ENCODE measurements around the gene TROAP. TPM values are rescaled to one million over a fixed set of nuclear protein-coding genes. Genes with fewer than 3 reads are reported as not detected.

TROAP gene
- total and polyA plus RNA-seq, 9 of the 15 experiments (the other 6 are each of a cell fraction or from before 2014, with no cell fraction given) = 46.4 to 171 (median 59.8) TPM

- no peak for TF ChIP-seq ZBTB11 (CRISPR knock-in tag; IDR thresholded peaks at IDR 0.05)
- no peak for TF ChIP-seq PKNOX1 (IDR thresholded peaks at IDR 0.05)
- no peak for TF ChIP-seq ZC3H4 (CRISPR knock-in tag; IDR thresholded peaks at IDR 0.05; ENCODE audit: borderline replicate concordance)
- TF ChIP-seq HMG20A (CRISPR knock-in tag; conservative IDR thresholded peaks at IDR 0.05) = no peak
- no peak for TF ChIP-seq ZNF75A (CRISPR knock-in tag; IDR thresholded peaks at IDR 0.05)
- TF ChIP-seq ZEB2 (IDR thresholded peaks at IDR 0.05) = peak; percentile 94; the same call in 1 of the 2 replicates
- TF ChIP-seq SOX6 (IDR thresholded peaks at IDR 0.05) = no peak
- TF ChIP-seq MBD1 (CRISPR knock-in tag; IDR thresholded peaks at IDR 0.05) = no peak
- TF ChIP-seq FOXP4 (CRISPR knock-in tag; IDR thresholded peaks at IDR 0.05; ENCODE audit: borderline replicate concordance) = no peak
- no peak for TF ChIP-seq ZNF23 (CRISPR knock-in tag; IDR thresholded peaks at IDR 0.05)
- TF ChIP-seq RCOR1 (IDR thresholded peaks at IDR 0.05; ENCODE audit: borderline replicate concordance in 1 of 2, low read depth in 2 of 2, low read length in 2 of 2) = peak in 1 of 2 experiments; percentile 63; a peak in 1 of 4 replicates
- TF ChIP-seq PHB2 (IDR thresholded peaks at IDR 0.05; ENCODE audit: low read depth) = no peak
- no peak for TF ChIP-seq NR4A1 (CRISPR knock-in tag; IDR thresholded peaks at IDR 0.05)
- TF ChIP-seq NR4A1 (tag; IDR thresholded peaks at IDR 0.05) = no peak
- TF ChIP-seq ZNF140 (CRISPR knock-in tag; IDR thresholded peaks at IDR 0.05) = no peak
- TF ChIP-seq HEY1 (CRISPR knock-in tag; IDR thresholded peaks at IDR 0.05; ENCODE audit: borderline replicate concordance) = no peak
- no peak for TF ChIP-seq ZNF274 (IDR thresholded peaks at IDR 0.05; ENCODE audit: borderline replicate concordance, low read depth, low read length)
- no peak for TF ChIP-seq CHD4 (IDR thresholded peaks at IDR 0.05; ENCODE audit: insufficient read depth, insufficient replicate concordance, low read depth, low read length, poor library complexity, severe bottlenecking)
- TF ChIP-seq RUNX1 (IDR thresholded peaks at IDR 0.05; ENCODE audit: low read depth) = no peak
These were observed 26.0 kb upstream of the TROAP start (continued) for GRCh38 chr12:49296836-49297694.

Measured in K562 (cell line).